ENCODE measurements around the gene PXMP2.

The PXMP2 gene

GRCh38 chr12:132641811-132642650, 45.4 kb upstream of the PXMP2 start:
- Histone ChIP-seq H3K27ac (ENCODE audit: low read depth, low read length) (no peak overlapping the region), H3K79me2 (ENCODE audit: control insufficient read depth, insufficient read depth, low read length) (no peaks in the 10 kb centered on the region), H4K5ac (ENCODE audit: low read length) (no peak overlapping the region), H3K79me1 (ENCODE audit: low read length) (no peaks in the 10 kb centered on the region), H4K8ac (ENCODE audit: low read depth, low read length) (no peak overlapping the region), H3K4me1 (ENCODE audit: control insufficient read depth, low read depth, low read length) (no peaks in the 10 kb centered on the region), H3K23ac (ENCODE audit: low read length) (no peak overlapping the region), H3K4ac (ENCODE audit: low read depth, low read length) (no peak overlapping the region), H3K4me3 (ENCODE audit: low read length) (no peak overlapping the region), H3K9ac (ENCODE audit: low read length) (no peak overlapping the region), H3K18ac (ENCODE audit: low read length) (no peak overlapping the region), H2BK120ac (ENCODE audit: low read depth, low read length) (no peak overlapping the region), H2AK5ac (ENCODE audit: low read length) (no peak overlapping the region), H3K56ac (ENCODE audit: low read length) (no peak overlapping the region), H3K36me3 (ENCODE audit: control insufficient read depth, insufficient read depth, low read length) (peaks cover 52% of the 10 kb centered on the region), H3K4me2 (ENCODE audit: low read length) (no peak overlapping the region), H2BK5ac (ENCODE audit: low read length) (no peak overlapping the region), H3K27me3 (ENCODE audit: insufficient read depth, low read length, poor library complexity) (no peaks in the 10 kb centered on the region), H2BK15ac (replicated peaks; ENCODE audit: low read depth) (no peak overlapping the region)
- no peak for DNase-seq
- WGBS (ENCODE audit: extremely low coverage, insufficient coverage, low lambda C conversion rate) = no CpG with 5 or more reads among the region's 28 CpGs

GRCh38 chr12:132642846-132643835, 44.2 kb upstream of the PXMP2 start:
- H3K18ac ChIP-seq (ENCODE audit: low read length) = no peak overlapping the region
- H2BK15ac ChIP-seq (replicated peaks; ENCODE audit: low read depth) = no peak overlapping the region
- WGBS (ENCODE audit: extremely low coverage, insufficient coverage, low lambda C conversion rate) = no CpG with 5 or more reads among the region's 30 CpGs

DNA sequence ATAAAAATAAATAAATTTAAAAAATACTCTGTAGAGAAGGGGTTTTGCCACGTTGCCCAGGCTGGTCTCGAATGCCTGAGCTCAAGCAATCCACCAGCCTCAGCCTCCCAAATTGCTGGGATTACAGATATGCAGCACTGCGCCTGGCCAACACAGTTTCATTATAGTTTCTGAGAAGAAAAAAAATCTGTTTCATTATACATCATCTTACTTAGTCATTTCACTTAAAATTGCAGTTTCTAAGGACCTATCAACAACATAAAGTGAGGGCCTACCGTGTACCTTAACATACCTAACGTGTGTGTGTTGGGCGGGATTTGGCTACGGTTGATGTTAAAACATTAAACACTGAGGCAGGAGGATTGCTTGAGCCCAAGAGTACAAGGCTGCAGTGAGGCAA, 40.5 kb upstream of the PXMP2 start:
- H4K5ac ChIP-seq (ENCODE audit: low read length) = no peak overlapping the region
- peaks cover 46% of the 10 kb centered on the region for H3K36me3 ChIP-seq (ENCODE audit: control insufficient read depth, insufficient read depth, low read length)
- no peak overlapping the region for H3K4ac ChIP-seq (ENCODE audit: low read depth, low read length)
- H3K56ac ChIP-seq (ENCODE audit: low read length) = no peak overlapping the region
- no peak overlapping the region for H3K9ac ChIP-seq (ENCODE audit: low read length)
- H4K8ac ChIP-seq (ENCODE audit: low read depth, low read length) = no peak overlapping the region
- no peaks in the 10 kb centered on the region for H3K4me1 ChIP-seq (ENCODE audit: control insufficient read depth, low read depth, low read length)
- H3K4me2 ChIP-seq (ENCODE audit: low read length) = no peak overlapping the region
- H2BK120ac ChIP-seq (ENCODE audit: low read depth, low read length) = no peak overlapping the region
- DNase-seq = no peak
- no peaks in the 10 kb centered on the region for H3K27me3 ChIP-seq (ENCODE audit: insufficient read depth, low read length, poor library complexity)
- H2BK5ac ChIP-seq (ENCODE audit: low read length) = no peak overlapping the region
- no peaks in the 10 kb centered on the region for H3K79me1 ChIP-seq (ENCODE audit: low read length)
- H2BK15ac ChIP-seq (replicated peaks; ENCODE audit: low read depth) = no peak overlapping the region
- no peak overlapping the region for H3K23ac ChIP-seq (ENCODE audit: low read length)
- H3K4me3 ChIP-seq (ENCODE audit: low read length) = no peak overlapping the region
- no CpG with 5 or more reads among the region's 7 CpGs for WGBS (ENCODE audit: extremely low coverage, insufficient coverage, low lambda C conversion rate)
- no peak overlapping the region for H3K18ac ChIP-seq (ENCODE audit: low read length)
- H3K79me2 ChIP-seq (ENCODE audit: control insufficient read depth, insufficient read depth, low read length) = no peaks in the 10 kb centered on the region
- H2AK5ac ChIP-seq (ENCODE audit: low read length) = no peak overlapping the region
- H3K27ac ChIP-seq (ENCODE audit: low read depth, low read length) = no peak overlapping the region

More at GRCh38 chr12:132642846-132643835, 44.2 kb upstream of the PXMP2 start:
- Histone ChIP-seq H3K4me1 (ENCODE audit: control insufficient read depth, low read depth, low read length) (no peaks in the 10 kb centered on the region), H3K4me2 (ENCODE audit: low read length) (no peak overlapping the region), H3K4me3 (ENCODE audit: low read length) (no peak overlapping the region), H3K23ac (ENCODE audit: low read length) (no peak overlapping the region), H2BK5ac (ENCODE audit: low read length) (no peak overlapping the region), H3K4ac (ENCODE audit: low read depth, low read length) (no peak overlapping the region), H3K36me3 (ENCODE audit: control insufficient read depth, insufficient read depth, low read length) (peaks cover 51% of the 10 kb centered on the region), H2AK5ac (ENCODE audit: low read length) (no peak overlapping the region), H3K79me2 (ENCODE audit: control insufficient read depth, insufficient read depth, low read length) (no peaks in the 10 kb centered on the region), H3K27me3 (ENCODE audit: insufficient read depth, low read length, poor library complexity) (no peaks in the 10 kb centered on the region), H3K79me1 (ENCODE audit: low read length) (no peaks in the 10 kb centered on the region), H2BK120ac (ENCODE audit: low read depth, low read length) (no peak overlapping the region), H4K5ac (ENCODE audit: low read length) (no peak overlapping the region), H4K8ac (ENCODE audit: low read depth, low read length) (no peak overlapping the region), H3K27ac (ENCODE audit: low read depth, low read length) (no peak overlapping the region), H3K56ac (ENCODE audit: low read length) (no peak overlapping the region), H3K9ac (ENCODE audit: low read length) (no peak overlapping the region)
- DNase-seq = no peak

DNA sequence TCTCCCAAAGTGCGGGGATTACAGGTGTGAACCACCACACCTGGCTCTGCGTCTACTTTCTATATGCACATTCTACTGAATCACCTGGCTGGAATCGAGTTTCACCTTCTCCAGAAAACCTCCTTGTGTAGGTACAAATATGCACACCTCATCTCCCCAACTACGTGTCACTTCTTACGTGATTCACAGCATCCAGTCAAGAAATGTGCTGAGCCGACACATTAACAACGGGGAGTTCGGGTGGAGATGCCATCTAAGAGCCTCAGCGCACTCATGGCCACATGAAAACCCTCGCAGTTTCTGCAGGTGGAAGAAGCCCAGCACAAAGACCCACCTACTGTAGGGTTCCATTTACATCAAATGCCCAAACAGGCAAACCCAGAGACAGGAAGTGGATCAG, 39.5 kb upstream of the PXMP2 start:
- H2BK15ac ChIP-seq (replicated peaks; ENCODE audit: low read depth) = no peak overlapping the region
- no peak overlapping the region for H3K4me2 ChIP-seq (ENCODE audit: low read length)
- no peak overlapping the region for H2BK120ac ChIP-seq (ENCODE audit: low read depth, low read length)
- H4K8ac ChIP-seq (ENCODE audit: low read depth, low read length) = no peak overlapping the region
- no peaks in the 10 kb centered on the region for H3K79me2 ChIP-seq (ENCODE audit: control insufficient read depth, insufficient read depth, low read length)
- H3K27ac ChIP-seq (ENCODE audit: low read depth, low read length) = no peak overlapping the region
- no peak overlapping the region for H2BK5ac ChIP-seq (ENCODE audit: low read length)
- DNase-seq = no peak
- no peak overlapping the region for H3K56ac ChIP-seq (ENCODE audit: low read length)
- no CpG with 5 or more reads among the region's 10 CpGs for WGBS (ENCODE audit: extremely low coverage, insufficient coverage, low lambda C conversion rate)
- no peak overlapping the region for H3K4me3 ChIP-seq (ENCODE audit: low read length)
- H4K5ac ChIP-seq (ENCODE audit: low read length) = no peak overlapping the region
- no peak overlapping the region for H3K23ac ChIP-seq (ENCODE audit: low read length)
- no peak overlapping the region for H2AK5ac ChIP-seq (ENCODE audit: low read length)
- peaks cover 46% of the 10 kb centered on the region for H3K36me3 ChIP-seq (ENCODE audit: control insufficient read depth, insufficient read depth, low read length)
- no peaks in the 10 kb centered on the region for H3K79me1 ChIP-seq (ENCODE audit: low read length)
- no peak overlapping the region for H3K9ac ChIP-seq (ENCODE audit: low read length)
- H3K4ac ChIP-seq (ENCODE audit: low read depth, low read length) = no peak overlapping the region
- H3K18ac ChIP-seq (ENCODE audit: low read length) = no peak overlapping the region
- no peaks in the 10 kb centered on the region for H3K4me1 ChIP-seq (ENCODE audit: control insufficient read depth, low read depth, low read length)
- H3K27me3 ChIP-seq (ENCODE audit: insufficient read depth, low read length, poor library complexity) = no peaks in the 10 kb centered on the region

- Histone ChIP-seq H3K79me2 (ENCODE audit: control insufficient read depth, insufficient read depth, low read length) (no peaks in the 10 kb centered on the region), H3K4me3 (ENCODE audit: low read length) (no peak overlapping the region), H3K4me1 (ENCODE audit: control insufficient read depth, low read depth, low read length) (no peaks in the 10 kb centered on the region), H2BK15ac (replicated peaks; ENCODE audit: low read depth) (no peak overlapping the region), H4K8ac (ENCODE audit: low read depth, low read length) (no peak overlapping the region), H2BK120ac (ENCODE audit: low read depth, low read length) (no peak overlapping the region), H3K4me2 (ENCODE audit: low read length) (no peak overlapping the region), H3K27ac (ENCODE audit: low read depth, low read length) (no peak overlapping the region), H2BK5ac (ENCODE audit: low read length) (no peak overlapping the region), H3K79me1 (ENCODE audit: low read length) (no peaks in the 10 kb centered on the region), H3K27me3 (ENCODE audit: insufficient read depth, low read length, poor library complexity) (no peaks in the 10 kb centered on the region), H3K23ac (ENCODE audit: low read length) (no peak overlapping the region), H3K18ac (ENCODE audit: low read length) (no peak overlapping the region), H3K4ac (ENCODE audit: low read depth, low read length) (no peak overlapping the region), H3K36me3 (ENCODE audit: control insufficient read depth, insufficient read depth, low read length) (peaks cover 41% of the 10 kb centered on the region), H2AK5ac (ENCODE audit: low read length) (no peak overlapping the region), H3K56ac (ENCODE audit: low read length) (no peak overlapping the region), H4K5ac (ENCODE audit: low read length) (no peak overlapping the region), H3K9ac (ENCODE audit: low read length) (no peak overlapping the region)
- WGBS (ENCODE audit: extremely low coverage, insufficient coverage, low lambda C conversion rate) = no CpG with 5 or more reads among the region's 24 CpGs
- no peak for DNase-seq
Observed at GRCh38 chr12:132648616-132649225, 38.7 kb upstream of the PXMP2 start.

Measured in mesendoderm (in vitro differentiated cells).